Left hindlimb (tissue), 1 donor: ENCODE results near the gene DDX1.

Experiments
- DNase-seq: peaks from one replicate; pipeline ENCODE4 v3.0.0-alpha.2; 2018

DDX1 gene

GRCh38 chr2:15649561-15650255 is 58.0 kb downstream of the DDX1 start:
- no peak for DNase-seq

GRCh38 chr2:15650616-15651366 is 59.1 kb downstream of the DDX1 start:
- no peak for DNase-seq

- no peak for DNase-seq
Observed at GRCh38 chr2:15651367-15651727, 59.7 kb downstream of the DDX1 start.

GRCh38 chr2:15652252-15652651 is 60.6 kb downstream of the DDX1 start:
- DNase-seq: no peak

GRCh38 chr2:15652801-15653200 is 61.1 kb downstream of the DDX1 start:
- DNase-seq: no peak

- DNase-seq: no peak
Observed at GRCh38 chr2:15653806-15654726, 62.4 kb downstream of the DDX1 start.

GRCh38 chr2:15654727-15655073 is 63.0 kb downstream of the DDX1 start:
- no peak for DNase-seq

- no peak for DNase-seq
Observed at GRCh38 chr2:15655123-15655887, 63.6 kb downstream of the DDX1 start.

- no peak for DNase-seq
Observed at GRCh38 chr2:15656090-15656489, 64.4 kb downstream of the DDX1 start.

- no peak for DNase-seq
Observed at GRCh38 chr2:15657759-15658158, 66.1 kb downstream of the DDX1 start.

GRCh38 chr2:15658911-15659310 is 67.2 kb downstream of the DDX1 start:
- DNase-seq: no peak

- no peak for DNase-seq
Observed at GRCh38 chr2:15660491-15661294, 69.0 kb downstream of the DDX1 start.

- DNase-seq: no peak
Observed at GRCh38 chr2:15661295-15661569, 69.6 kb downstream of the DDX1 start.

- DNase-seq: no peak
Observed at GRCh38 chr2:15662026-15662425, 70.4 kb downstream of the DDX1 start.

GRCh38 chr2:15662579-15662978 is 70.9 kb downstream of the DDX1 start:
- DNase-seq: no peak

GRCh38 chr2:15663802-15664201 is 72.1 kb downstream of the DDX1 start:
- no peak for DNase-seq

- no peak for DNase-seq
Observed at GRCh38 chr2:15664273-15665066, 72.8 kb downstream of the DDX1 start.

- no peak for DNase-seq
Observed at GRCh38 chr2:15665067-15665942, 73.6 kb downstream of the DDX1 start.

- no peak for DNase-seq
Observed at GRCh38 chr2:15665943-15666460, 74.3 kb downstream of the DDX1 start.
